MM.1S (cell line): Measurements from ENCODE around the gene EGF.

Experiments
- DNase-seq: peaks from one replicate; pipeline ENCODE4 v3.0.0-alpha.2; 2015
- H2AFZ ChIP-seq: fragments of 300-600 bp; sonication (generic); 2 replicates; pipeline ENCODE4 v1.6.0; 2016; ENCODE audit warnings: antibody characterized with exemption, low read length
- H3F3A ChIP-seq: fragments of 300-600 bp; sonication (generic); 2 replicates; pipeline ENCODE4 v1.6.1; 2016; ENCODE audit warnings: mild to moderate bottlenecking, antibody characterized with exemption, low read length, moderate library complexity, mixed read lengths; ENCODE audit not compliant: insufficient read depth
- H3K27ac ChIP-seq: fragments of 300-600 bp; sonication (generic); 2 replicates; pipeline ENCODE4 v1.5.1; 2016; ENCODE audit warnings: mild to moderate bottlenecking, low read length
- H3K27me3 ChIP-seq: fragments of 300-600 bp; sonication (generic); replicated peaks from 2 replicates; pipeline ENCODE4 v1.6.0; 2016; ENCODE audit warnings: low read length; ENCODE audit not compliant: insufficient read depth
- H3K36me3 ChIP-seq: fragments of 300-600 bp; sonication (generic); replicated peaks from 2 replicates; pipeline ENCODE4 v1.6.1; 2016; ENCODE audit warnings: mild to moderate bottlenecking, low read length, mixed read lengths; ENCODE audit not compliant: insufficient read depth
- H3K4me1 ChIP-seq: fragments of 300-600 bp; sonication (generic); 2 replicates; pipeline ENCODE4 v1.6.1; 2016; ENCODE audit warnings: low read length, mixed read lengths
- H3K4me2 ChIP-seq: fragments of 300-600 bp; sonication (generic); 2 replicates; pipeline ENCODE4 v1.6.0; 2016; ENCODE audit warnings: low read depth, low read length
- H3K4me3 ChIP-seq: fragments of 300-600 bp; sonication (generic); 2 replicates; pipeline ENCODE4 v1.5.1; 2016; ENCODE audit warnings: low read length, mixed read lengths
- H3K79me2 ChIP-seq: fragments of 300-600 bp; sonication (generic); 2 replicates; pipeline ENCODE4 v1.6.1; 2016; ENCODE audit warnings: mixed run types, low read length, mixed read lengths
- H3K9ac ChIP-seq: fragments of 300-600 bp; sonication (generic); 2 replicates; pipeline ENCODE4 v1.6.1; 2016; ENCODE audit warnings: low read length, mixed read lengths
- H3K9me2 ChIP-seq: fragments of 300-600 bp; sonication (generic); replicated peaks from 2 replicates; pipeline ENCODE4 v1.6.1; 2016; ENCODE audit warnings: mild to moderate bottlenecking, low read length, mixed read lengths; ENCODE audit not compliant: insufficient read depth
- H3K9me3 ChIP-seq: fragments of 300-600 bp; sonication (generic); replicated peaks from 2 replicates; pipeline ENCODE4 v1.6.1; 2016; ENCODE audit warnings: mild to moderate bottlenecking, low read length, mixed read lengths; ENCODE audit not compliant: insufficient read depth
- H4K20me1 ChIP-seq: fragments of 300-600 bp; sonication (generic); 2 replicates; pipeline ENCODE4 v1.6.1; 2016; ENCODE audit warnings: mild to moderate bottlenecking, low read length, moderate library complexity, mixed read lengths; ENCODE audit not compliant: insufficient read depth
- EZH2 ChIP-seq: fragments of 300-600 bp; sonication (generic); optimal IDR thresholded peaks from 2 replicates; pipeline ENCODE3; 2017; ENCODE audit warnings: low read depth, mild to moderate bottlenecking, antibody characterized with exemption, low read length, mixed read lengths
- EZH2phosphoT487 ChIP-seq: fragments of 300-600 bp; sonication (generic); IDR thresholded peaks from 2 replicates; pipeline ENCODE4 v1.6.1; 2018; ENCODE audit warnings: antibody characterized with exemption, low read length
- TF ChIP-seq, protein P1 (sequence below): fragments of 300-600 bp; sonication (generic); IDR thresholded peaks from 2 replicates; pipeline ENCODE4 v1.5.1; 2016; ENCODE audit warnings: antibody characterized with exemption, low read length, mixed read lengths

EGF gene

GRCh38 chr4:109962401-109962800, 49.7 kb downstream of the EGF start:
- H4K20me1 ChIP-seq, result no peaks in the 10 kb centered on the region
- no peak for DNase-seq
- TF ChIP-seq, protein P1, sequence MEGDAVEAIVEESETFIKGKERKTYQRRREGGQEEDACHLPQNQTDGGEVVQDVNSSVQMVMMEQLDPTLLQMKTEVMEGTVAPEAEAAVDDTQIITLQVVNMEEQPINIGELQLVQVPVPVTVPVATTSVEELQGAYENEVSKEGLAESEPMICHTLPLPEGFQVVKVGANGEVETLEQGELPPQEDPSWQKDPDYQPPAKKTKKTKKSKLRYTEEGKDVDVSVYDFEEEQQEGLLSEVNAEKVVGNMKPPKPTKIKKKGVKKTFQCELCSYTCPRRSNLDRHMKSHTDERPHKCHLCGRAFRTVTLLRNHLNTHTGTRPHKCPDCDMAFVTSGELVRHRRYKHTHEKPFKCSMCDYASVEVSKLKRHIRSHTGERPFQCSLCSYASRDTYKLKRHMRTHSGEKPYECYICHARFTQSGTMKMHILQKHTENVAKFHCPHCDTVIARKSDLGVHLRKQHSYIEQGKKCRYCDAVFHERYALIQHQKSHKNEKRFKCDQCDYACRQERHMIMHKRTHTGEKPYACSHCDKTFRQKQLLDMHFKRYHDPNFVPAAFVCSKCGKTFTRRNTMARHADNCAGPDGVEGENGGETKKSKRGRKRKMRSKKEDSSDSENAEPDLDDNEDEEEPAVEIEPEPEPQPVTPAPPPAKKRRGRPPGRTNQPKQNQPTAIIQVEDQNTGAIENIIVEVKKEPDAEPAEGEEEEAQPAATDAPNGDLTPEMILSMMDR, result no peak
- TF ChIP-seq EZH2, result no peak
- TF ChIP-seq EZH2phosphoT487, result no peak
- no peak overlapping the region for H3K9ac ChIP-seq
- no peaks in the 10 kb centered on the region for H3K27me3 ChIP-seq
- H3K4me1 ChIP-seq, result no peaks in the 10 kb centered on the region
- H3F3A ChIP-seq, result no peaks in the 10 kb centered on the region
- no peak overlapping the region for H3K27ac ChIP-seq
- H3K36me3 ChIP-seq, result no peaks in the 10 kb centered on the region
- no peak overlapping the region for H3K4me3 ChIP-seq
- H3K9me2 ChIP-seq, result no peaks in the 10 kb centered on the region
- H2AFZ ChIP-seq, result no peak overlapping the region
- H3K9me3 ChIP-seq, result no peaks in the 10 kb centered on the region
- H3K4me2 ChIP-seq, result no peak overlapping the region
- H3K79me2 ChIP-seq, result no peaks in the 10 kb centered on the region

- H3K27me3 ChIP-seq, result no peaks in the 10 kb centered on the region
- no peaks in the 10 kb centered on the region for H3K9me2 ChIP-seq
- H3K4me3 ChIP-seq, result no peak overlapping the region
- no peaks in the 10 kb centered on the region for H4K20me1 ChIP-seq
- no peaks in the 10 kb centered on the region for H3K79me2 ChIP-seq
- no peaks in the 10 kb centered on the region for H3F3A ChIP-seq
- no peaks in the 10 kb centered on the region for H3K36me3 ChIP-seq
- no peak for TF ChIP-seq EZH2phosphoT487
- H3K4me2 ChIP-seq, result no peak overlapping the region
- no peak overlapping the region for H3K9ac ChIP-seq
- H3K4me1 ChIP-seq, result no peaks in the 10 kb centered on the region
- no peak for DNase-seq
- H2AFZ ChIP-seq, result no peak overlapping the region
- H3K27ac ChIP-seq, result no peak overlapping the region
- no peaks in the 10 kb centered on the region for H3K9me3 ChIP-seq
Observed at GRCh38 chr4:109966891-109967481, 54.3 kb downstream of the EGF start.

DNA sequence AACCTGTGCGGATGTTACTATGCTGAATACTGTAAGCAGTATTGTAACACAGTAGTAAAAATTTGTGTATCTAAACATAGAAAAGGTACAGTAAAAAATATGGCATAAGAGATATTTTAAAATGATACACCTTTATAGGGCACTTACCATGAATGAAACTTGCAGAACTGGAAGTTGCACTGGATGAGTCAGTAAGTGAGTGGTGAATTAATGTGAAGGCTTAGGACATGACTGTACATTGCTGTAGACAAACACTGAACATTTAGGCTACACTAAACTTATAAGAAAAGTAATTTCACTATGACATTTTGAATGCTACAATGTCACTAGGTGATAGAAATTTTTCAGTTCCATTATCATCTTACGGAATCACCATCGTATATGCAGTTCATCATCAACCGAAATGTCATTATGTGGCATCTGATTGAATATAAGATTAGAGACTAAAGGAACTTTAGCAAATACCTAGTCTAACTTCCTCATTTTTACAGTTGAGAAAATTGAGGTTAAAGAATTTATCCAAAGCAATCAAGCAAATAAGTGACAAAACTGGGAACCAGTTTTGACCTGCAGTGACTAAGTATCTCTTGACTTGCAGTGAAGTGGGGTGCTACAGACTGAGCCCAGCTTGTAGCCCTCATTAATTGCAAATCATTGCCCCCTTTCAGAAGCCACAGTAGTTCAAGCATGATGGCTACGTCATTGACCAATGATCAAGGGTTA, 55.3 kb downstream of the EGF start:
- DNase-seq, result no peak
- TF ChIP-seq EZH2 (no peak), EZH2phosphoT487 (no peak)
- TF ChIP-seq, protein P1, result no peak
- Histone ChIP-seq H3K36me3 (no peaks in the 10 kb centered on the region), H3K27ac (no peak overlapping the region), H4K20me1 (no peaks in the 10 kb centered on the region), H2AFZ (no peak overlapping the region), H3K4me3 (no peak overlapping the region), H3K9ac (no peak overlapping the region), H3K9me3 (no peaks in the 10 kb centered on the region), H3K9me2 (no peaks in the 10 kb centered on the region), H3F3A (no peaks in the 10 kb centered on the region), H3K4me2 (no peak overlapping the region), H3K79me2 (no peaks in the 10 kb centered on the region), H3K27me3 (no peaks in the 10 kb centered on the region), H3K4me1 (no peaks in the 10 kb centered on the region)

- Histone ChIP-seq H3K27ac (no peak overlapping the region), H3K4me2 (no peak overlapping the region), H2AFZ (no peak overlapping the region), H3K9me2 (no peaks in the 10 kb centered on the region), H3K36me3 (no peaks in the 10 kb centered on the region), H3K4me1 (no peaks in the 10 kb centered on the region), H3K4me3 (no peak overlapping the region), H3K9me3 (no peaks in the 10 kb centered on the region), H3K27me3 (no peaks in the 10 kb centered on the region), H4K20me1 (no peaks in the 10 kb centered on the region), H3K79me2 (no peaks in the 10 kb centered on the region), H3K9ac (no peak overlapping the region), H3F3A (no peaks in the 10 kb centered on the region)
- TF ChIP-seq EZH2phosphoT487 (no peak), EZH2 (no peak)
- TF ChIP-seq, protein P1, result no peak
- no peak for DNase-seq
Observed at GRCh38 chr4:109969087-109969486, 56.4 kb downstream of the EGF start.
